Subcutaneous abdominal adipose tissue (tissue), 5 donors: ENCODE data around the gene HS6ST1.

Experiments used
- H3K27ac ChIP-seq: one replicate; pipeline ENCODE4 v1.7.0; 2013; ENCODE audit warnings: low read depth, mild to moderate bottlenecking, inconsistent platforms, low read length, moderate library complexity
- H3K27me3 ChIP-seq, 5 donors: one replicate each; pipeline ENCODE4 v1.7.0; 2013; ENCODE audit warnings: low read length in 5 of 5, inconsistent platforms in 1 of 5; ENCODE audit not compliant: control insufficient read depth in 5 of 5, insufficient read depth in 4 of 5
- H3K36me3 ChIP-seq, 5 donors: one replicate each; pipeline ENCODE4 v1.7.0; 2013; ENCODE audit warnings: low read length in 5 of 5; ENCODE audit not compliant: control insufficient read depth in 5 of 5, insufficient read depth in 5 of 5
- H3K4me1 ChIP-seq, 5 donors: one replicate each; pipeline ENCODE4 v1.7.0; 2013; ENCODE audit warnings: low read length in 5 of 5, mild to moderate bottlenecking in 3 of 5, moderate library complexity in 1 of 5; ENCODE audit not compliant: control insufficient read depth in 5 of 5, insufficient read depth in 5 of 5
- H3K4me3 ChIP-seq, 5 donors: one replicate each; pipeline ENCODE4 v1.7.0; 2013; ENCODE audit warnings: low read length in 5 of 5, low read depth in 1 of 5
- H3K9ac ChIP-seq, 5 donors: one replicate each; pipeline ENCODE4 v1.7.0; 2013; ENCODE audit warnings: low read length in 5 of 5, mild to moderate bottlenecking in 4 of 5, moderate library complexity in 3 of 5
- H3K9me3 ChIP-seq, 5 donors: one replicate each; pipeline ENCODE4 v1.7.0; 2013; ENCODE audit warnings: low read length in 5 of 5; ENCODE audit not compliant: control insufficient read depth in 5 of 5
- donor health status: healthy.
- donor health status: healthy.
- donor health status: healthy.
- donor health status: healthy.
- donor health status: healthy.

The HS6ST1 gene

DNA sequence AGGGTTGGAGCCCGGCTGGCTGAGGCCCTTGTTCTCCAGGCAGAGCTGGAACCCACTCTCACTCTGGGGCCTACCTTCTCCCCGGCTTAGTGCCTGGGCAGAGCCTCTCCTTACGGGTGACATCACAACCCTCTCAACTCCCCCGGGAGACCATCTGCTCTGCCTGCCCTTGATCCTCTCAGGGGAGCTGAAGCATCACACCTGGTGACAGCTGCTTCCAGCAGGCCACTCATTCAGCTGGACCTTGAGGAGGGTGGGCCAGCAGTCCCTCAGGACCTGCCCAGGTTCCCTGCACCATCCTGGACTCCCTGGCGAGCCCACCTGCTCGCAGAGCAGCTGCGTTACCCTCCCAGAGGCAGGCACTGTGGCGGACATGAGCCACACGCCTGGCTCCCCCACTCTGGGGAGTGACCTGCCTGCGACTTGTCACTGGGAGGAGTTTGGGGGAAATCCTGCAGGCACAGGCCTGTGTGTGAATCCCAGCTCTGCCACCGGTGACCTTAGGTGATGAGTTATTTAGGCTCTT lies 13.1 kb downstream of the HS6ST1 start:
- peak overlapping the region in 4 of 5 donors; percentile 26 to 54 (median 40) for H3K9ac ChIP-seq
- peak overlapping the region in 2 of 5 donors; percentile 9 to 31 for H3K4me3 ChIP-seq
- H3K27ac ChIP-seq, result peak overlapping the region; percentile 50
- no peaks in the 10 kb centered on the region for H3K27me3 ChIP-seq
- H3K36me3 ChIP-seq, result no peaks in the 10 kb centered on the region
- H3K9me3 ChIP-seq, result no peaks in the 10 kb centered on the region
- peaks cover 19 to 92% (median 63%) of the 10 kb centered on the region in 5 donors for H3K4me1 ChIP-seq

DNA sequence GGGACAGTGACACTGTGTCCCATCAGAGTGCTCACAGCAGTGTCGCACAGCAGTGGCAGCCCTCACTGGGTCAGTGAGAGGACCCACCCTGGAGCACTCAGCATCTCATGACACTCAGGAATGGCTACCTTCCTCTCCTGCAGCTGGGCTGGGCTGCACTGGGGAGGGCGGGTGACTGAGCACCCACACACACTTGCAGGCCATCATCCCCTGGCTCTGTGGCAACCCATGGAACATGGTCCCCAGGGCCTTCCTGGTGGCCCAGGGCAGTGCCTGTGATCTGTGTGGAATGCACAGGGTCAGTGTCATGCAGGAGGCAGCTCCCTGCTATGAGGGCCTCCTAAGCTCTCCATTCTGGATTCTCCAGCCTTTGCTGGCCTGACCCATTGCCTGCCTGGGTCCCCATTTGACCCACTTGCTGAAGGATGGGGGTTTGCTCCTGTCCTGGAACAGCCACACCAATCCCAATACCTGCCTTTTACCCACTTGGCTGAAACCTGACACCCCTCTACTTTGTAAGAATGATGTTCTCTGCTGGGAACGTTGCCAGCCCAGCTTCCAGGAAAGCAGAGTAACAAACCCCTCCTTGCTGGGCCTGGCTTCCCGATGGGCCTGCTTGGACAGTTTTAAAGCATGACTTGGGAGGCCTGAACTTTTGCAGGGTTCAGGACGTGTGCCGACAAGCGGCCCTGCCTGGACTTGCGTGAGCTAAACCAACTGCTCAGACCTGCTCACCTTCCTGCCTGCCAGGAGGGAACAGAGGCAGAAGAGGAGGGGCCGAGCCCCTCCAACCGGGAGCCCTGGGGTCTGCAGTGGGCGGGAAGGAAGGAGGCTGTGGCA lies 13.7 kb downstream of the HS6ST1 start:
- H3K27ac ChIP-seq, result peak overlapping the region; percentile 50
- H3K4me3 ChIP-seq, result peak overlapping the region in 1 of 5 donors; percentile 31
- H3K4me1 ChIP-seq, result peaks cover 19 to 86% (median 59%) of the 10 kb centered on the region in 5 donors
- no peaks in the 10 kb centered on the region for H3K27me3 ChIP-seq
- no peaks in the 10 kb centered on the region for H3K9me3 ChIP-seq
- H3K36me3 ChIP-seq, result no peaks in the 10 kb centered on the region
- H3K9ac ChIP-seq, result peak overlapping the region in 4 of 5 donors; percentile 26 to 54 (median 40)

DNA sequence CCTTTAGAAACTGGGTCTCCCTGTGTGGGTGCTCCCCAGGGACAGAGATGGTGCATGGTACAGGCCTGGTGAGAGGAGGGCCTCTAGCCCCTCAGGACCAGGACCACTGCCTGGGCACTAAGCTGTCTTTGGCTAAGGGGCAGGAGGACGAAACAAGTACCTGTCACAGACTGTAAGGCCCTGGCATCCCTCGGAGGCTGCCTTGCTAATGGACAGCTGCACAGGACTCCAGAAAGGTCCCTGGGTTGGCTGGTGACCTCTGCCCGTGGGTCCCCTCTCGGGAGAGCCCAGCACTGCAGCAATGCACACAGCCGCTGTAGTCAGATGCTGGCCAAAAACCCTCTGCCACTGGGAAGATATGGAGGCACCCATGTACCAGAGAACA lies 14.3 kb downstream of the HS6ST1 start:
- H3K27me3 ChIP-seq, result no peaks in the 10 kb centered on the region
- no peak overlapping the region for H3K9ac ChIP-seq
- H3K4me1 ChIP-seq, result peaks cover 19 to 84% (median 59%) of the 10 kb centered on the region in 5 donors
- no peak overlapping the region for H3K27ac ChIP-seq
- H3K9me3 ChIP-seq, result no peaks in the 10 kb centered on the region
- peaks cover 0 to under 1% (median 0%) of the 10 kb centered on the region in 5 donors for H3K36me3 ChIP-seq
- no peak overlapping the region for H3K4me3 ChIP-seq

DNA sequence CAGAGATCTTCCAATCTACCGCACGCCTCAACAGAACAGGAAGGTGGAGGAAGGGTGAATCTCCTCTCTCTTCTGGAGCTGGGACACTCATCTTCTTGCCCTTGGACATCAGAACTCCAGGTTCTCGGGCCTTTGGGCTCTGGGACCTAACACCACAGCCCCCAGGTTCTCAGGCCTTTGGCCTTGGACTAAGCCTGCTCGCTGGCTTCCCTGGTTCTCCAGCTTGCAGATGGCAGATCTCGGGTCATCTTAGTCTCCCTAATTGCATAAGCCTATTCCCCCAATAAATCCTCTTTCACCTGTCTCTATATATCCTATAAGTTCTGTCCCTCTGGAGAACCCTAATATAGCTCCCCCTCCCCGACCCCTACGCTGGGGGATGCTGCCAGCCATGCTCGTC lies 14.8 kb downstream of the HS6ST1 start:
- H3K4me3 ChIP-seq, result no peak overlapping the region
- no peaks in the 10 kb centered on the region for H3K9me3 ChIP-seq
- H3K36me3 ChIP-seq, result peaks cover 0 to 2% (median 0%) of the 10 kb centered on the region in 5 donors
- no peak overlapping the region for H3K9ac ChIP-seq
- no peak overlapping the region for H3K27ac ChIP-seq
- no peaks in the 10 kb centered on the region for H3K27me3 ChIP-seq
- H3K4me1 ChIP-seq, result peaks cover 19 to 81% (median 59%) of the 10 kb centered on the region in 5 donors

- no peak overlapping the region for H3K27ac ChIP-seq
- H3K4me1 ChIP-seq, result peaks cover 19 to 74% (median 54%) of the 10 kb centered on the region in 5 donors
- H3K27me3 ChIP-seq, result no peaks in the 10 kb centered on the region
- H3K9ac ChIP-seq, result no peak overlapping the region
- no peak overlapping the region for H3K4me3 ChIP-seq
- no peaks in the 10 kb centered on the region for H3K9me3 ChIP-seq
- peaks cover 0 to 2% (median 0%) of the 10 kb centered on the region in 5 donors for H3K36me3 ChIP-seq
Observed at GRCh38 chr2:128303095-128303791, 15.4 kb downstream of the HS6ST1 start.

GRCh38 chr2:128302744-128303067 lies 16.0 kb downstream of the HS6ST1 start:
- Histone ChIP-seq H3K27ac (no peak overlapping the region), H3K9ac (no peak overlapping the region), H3K4me3 (no peak overlapping the region), H3K9me3 (no peaks in the 10 kb centered on the region), H3K27me3 (no peaks in the 10 kb centered on the region), H3K4me1 (peaks cover 19 to 69% (median 49%) of the 10 kb centered on the region in 5 donors), H3K36me3 (peaks cover 0 to 2% (median 0%) of the 10 kb centered on the region in 5 donors)

DNA sequence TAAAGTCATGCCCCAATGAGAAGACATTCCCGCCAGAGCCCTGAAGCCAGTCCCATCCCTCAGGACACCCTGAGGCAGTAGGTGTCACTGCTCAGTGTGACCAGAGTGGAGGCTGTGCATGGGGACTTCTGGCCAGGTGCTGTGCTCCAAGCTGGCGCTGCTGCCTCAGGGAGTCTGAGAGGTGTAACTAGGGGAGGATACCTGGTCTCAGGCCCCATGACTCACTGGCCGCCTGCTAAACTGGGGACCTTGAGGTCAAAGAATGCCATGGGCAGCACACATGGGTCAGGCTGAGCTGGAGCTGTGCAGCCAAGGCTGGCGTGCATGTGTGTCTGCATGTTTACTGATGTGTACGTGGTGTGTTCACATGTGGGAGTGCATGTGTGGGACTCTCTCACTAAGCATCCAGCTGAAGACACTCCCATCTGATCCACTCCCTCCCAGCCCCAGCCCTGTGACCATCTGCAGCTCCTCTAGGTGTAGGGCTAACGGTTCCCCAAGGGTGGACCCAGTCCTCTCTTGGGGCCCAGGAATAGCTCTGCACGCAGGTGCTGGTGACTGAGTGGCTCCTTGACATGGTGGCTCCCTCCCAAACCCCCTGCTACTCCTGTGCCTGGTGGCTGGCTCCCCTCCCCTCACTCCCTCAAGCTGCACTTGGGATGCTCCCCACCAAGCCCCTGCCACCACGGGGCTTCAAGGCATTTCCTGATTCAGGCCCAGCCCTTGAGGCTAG lies 16.5 kb downstream of the HS6ST1 start:
- H3K27me3 ChIP-seq, result no peaks in the 10 kb centered on the region
- H3K36me3 ChIP-seq, result peaks cover 0 to 2% (median 0%) of the 10 kb centered on the region in 5 donors
- H3K9ac ChIP-seq, result no peak overlapping the region
- H3K4me3 ChIP-seq, result no peak overlapping the region
- H3K9me3 ChIP-seq, result no peaks in the 10 kb centered on the region
- H3K4me1 ChIP-seq, result peaks cover 14 to 63% (median 43%) of the 10 kb centered on the region in 5 donors
- H3K27ac ChIP-seq, result no peak overlapping the region

DNA sequence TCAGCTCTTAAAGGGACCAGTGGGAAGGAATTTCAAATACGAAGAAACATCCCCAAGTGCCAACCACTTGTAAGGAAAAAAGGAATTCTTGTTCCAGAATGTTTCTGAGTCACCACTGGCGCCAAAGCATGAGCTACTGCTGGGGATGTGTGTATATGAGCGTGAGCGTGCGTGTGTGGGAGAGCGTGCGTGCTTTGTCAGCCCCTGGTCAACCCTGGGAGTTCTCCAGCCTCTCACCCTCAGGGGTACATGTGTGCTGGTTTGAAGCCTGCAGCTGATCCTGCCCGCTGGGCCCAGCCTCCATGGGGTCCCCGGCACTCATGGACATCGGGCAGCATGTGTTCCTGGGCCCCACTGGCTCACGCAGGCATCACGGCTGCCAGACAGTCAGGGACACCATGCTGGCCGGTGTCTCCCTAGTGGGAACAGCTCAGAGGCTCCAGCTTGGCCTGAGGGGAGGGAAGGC lies 17.1 kb downstream of the HS6ST1 start:
- Histone ChIP-seq H3K36me3 (peaks cover 0 to 2% (median 0%) of the 10 kb centered on the region in 5 donors), H3K27ac (no peak overlapping the region), H3K4me3 (no peak overlapping the region), H3K9ac (no peak overlapping the region), H3K27me3 (no peaks in the 10 kb centered on the region), H3K4me1 (peaks cover 14 to 57% (median 37%) of the 10 kb centered on the region in 5 donors), H3K9me3 (no peaks in the 10 kb centered on the region)

DNA sequence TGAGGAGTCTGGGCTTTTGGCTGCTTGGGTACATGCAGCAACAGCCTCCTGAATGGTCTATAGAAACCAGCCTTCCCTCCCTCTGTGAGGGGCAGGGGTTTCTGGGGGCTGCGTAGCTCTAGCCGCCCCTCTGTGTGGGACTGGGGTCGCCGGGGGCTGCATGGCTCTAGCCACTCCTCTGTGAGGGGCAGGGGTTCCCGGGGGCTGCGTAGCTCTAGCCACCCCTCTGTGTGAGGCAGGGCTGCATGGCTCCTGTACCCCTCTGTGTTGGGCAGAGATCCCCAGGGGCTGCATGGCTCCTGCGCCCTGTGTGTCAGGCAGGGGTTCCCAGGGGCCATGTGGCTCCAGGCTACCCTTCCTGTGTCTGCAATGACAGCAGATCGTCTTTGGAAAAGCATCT lies 17.6 kb downstream of the HS6ST1 start:
- Histone ChIP-seq H3K9me3 (no peaks in the 10 kb centered on the region), H3K27ac (no peak overlapping the region), H3K27me3 (no peaks in the 10 kb centered on the region), H3K4me3 (no peak overlapping the region), H3K4me1 (peaks cover 11 to 52% (median 32%) of the 10 kb centered on the region in 5 donors), H3K9ac (no peak overlapping the region), H3K36me3 (peaks cover 0 to 2% (median 0%) of the 10 kb centered on the region in 5 donors)
